HG03196 (cell line): ENCODE data around the gene FOXA3.
"Not testable (repeated sequence)": the region's sequence is repeated elsewhere in the genome, so short reads cannot be mapped to it uniquely, and the experiment has no call there.

ENCODE experiments used
- ATAC-seq: cut with Tn5 transposase; IDR thresholded peaks from one replicate; pipeline ENCODE4 v1.9.1; 2021; ENCODE audit not compliant: unreplicated experiment

The FOXA3 gene

GRCh38 chr19:45827459-45828093 lies 36.5 kb upstream of the FOXA3 start:
- ATAC-seq, result no peak

- ATAC-seq, result no peak
Observed at GRCh38 chr19:45828523-45828922, 35.6 kb upstream of the FOXA3 start.

DNA sequence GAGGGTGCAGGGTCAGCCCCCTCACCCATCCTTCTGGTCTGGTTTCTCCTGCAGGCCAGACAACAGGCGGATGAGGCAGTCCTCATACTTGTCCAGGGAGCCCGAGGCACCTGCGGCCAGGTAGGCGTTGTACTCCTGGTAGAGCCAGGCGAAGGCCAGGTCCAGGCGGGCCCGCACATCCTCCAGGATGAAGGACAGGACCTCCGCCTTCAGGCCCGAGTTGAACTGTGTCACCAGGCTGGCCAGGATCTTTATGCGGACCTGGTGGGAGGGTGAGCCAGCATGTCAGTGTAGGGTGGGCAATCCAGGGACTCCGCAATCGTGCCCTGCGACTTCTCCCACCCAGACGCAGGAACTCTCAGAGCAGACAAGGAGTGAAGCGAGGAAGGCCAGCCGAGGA lies 35.2 kb upstream of the FOXA3 start:
- ATAC-seq, result no peak

DNA sequence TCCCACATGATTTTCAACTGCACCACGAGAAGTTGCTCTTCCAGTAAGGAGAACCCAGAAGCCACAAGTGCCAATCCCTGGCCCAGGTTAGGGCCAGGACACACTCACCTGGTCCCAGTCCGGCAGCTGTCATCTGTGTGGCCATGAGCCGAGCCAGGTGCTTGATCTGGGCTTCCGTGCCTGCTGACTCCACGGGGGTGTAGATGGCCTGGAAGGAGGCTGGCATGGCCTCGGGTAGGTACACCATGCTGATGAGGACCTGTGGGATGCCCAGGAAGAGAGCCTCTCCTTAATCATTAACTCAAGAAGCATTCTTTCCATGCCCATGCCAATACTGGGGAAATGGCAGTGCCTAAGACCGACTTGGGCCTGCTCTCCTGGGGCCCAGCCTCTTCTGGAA lies 29.2 kb upstream of the FOXA3 start:
- no peak for ATAC-seq

DNA sequence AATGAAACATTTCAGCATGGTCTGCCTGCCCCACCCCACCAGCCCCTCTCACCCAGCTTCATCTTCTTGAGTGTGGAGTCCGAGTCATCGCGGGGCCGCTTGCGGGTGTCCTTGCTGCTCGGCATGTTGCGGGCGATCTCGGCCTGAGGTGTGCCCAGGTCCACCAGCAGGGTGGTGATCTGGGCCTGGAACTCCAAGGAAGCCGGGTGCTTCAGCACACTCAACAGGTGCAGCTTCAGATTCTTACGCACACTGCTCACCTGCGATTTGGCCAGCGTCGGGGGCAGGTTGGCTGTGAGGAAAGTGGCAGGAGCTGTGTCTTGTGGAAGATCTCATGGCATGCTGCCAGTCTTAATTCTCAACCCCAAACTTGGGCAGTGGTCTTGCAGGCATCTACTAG lies 21.9 kb upstream of the FOXA3 start:
- no peak for ATAC-seq

GRCh38 chr19:45847663-45848062 lies 16.5 kb upstream of the FOXA3 start:
- ATAC-seq, result no peak

GRCh38 chr19:45848922-45849321 lies 15.2 kb upstream of the FOXA3 start:
- no peak for ATAC-seq

DNA sequence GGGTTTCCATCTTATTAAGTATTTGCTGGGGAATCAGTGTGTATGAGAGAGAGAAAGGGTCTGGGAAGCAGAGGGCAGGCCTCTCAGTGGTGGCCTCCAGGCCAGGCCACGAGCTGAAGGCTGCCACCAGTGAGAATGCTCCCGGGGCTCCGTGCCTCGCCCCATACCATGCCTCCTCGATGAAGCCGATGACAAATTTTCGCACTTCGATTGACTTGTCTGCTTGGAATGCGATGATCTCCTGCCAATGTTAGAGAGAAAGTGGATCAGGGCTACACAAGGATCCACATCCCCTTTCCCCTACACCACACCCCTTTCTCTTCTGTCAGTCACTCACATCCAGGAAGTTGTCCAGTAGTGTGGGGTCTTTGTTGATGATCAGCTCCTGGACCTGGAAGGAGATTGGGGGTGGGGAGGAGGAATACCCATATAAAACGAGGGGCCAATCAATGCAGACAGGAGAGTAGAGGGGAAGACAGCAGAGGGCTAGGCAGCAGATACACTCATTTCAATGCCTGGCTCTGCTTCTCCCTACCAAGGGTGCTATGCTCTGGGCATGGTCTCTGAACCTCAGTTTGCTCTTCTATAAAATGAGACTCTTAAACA lies 11.9 kb upstream of the FOXA3 start:
- ATAC-seq, result no peak

DNA sequence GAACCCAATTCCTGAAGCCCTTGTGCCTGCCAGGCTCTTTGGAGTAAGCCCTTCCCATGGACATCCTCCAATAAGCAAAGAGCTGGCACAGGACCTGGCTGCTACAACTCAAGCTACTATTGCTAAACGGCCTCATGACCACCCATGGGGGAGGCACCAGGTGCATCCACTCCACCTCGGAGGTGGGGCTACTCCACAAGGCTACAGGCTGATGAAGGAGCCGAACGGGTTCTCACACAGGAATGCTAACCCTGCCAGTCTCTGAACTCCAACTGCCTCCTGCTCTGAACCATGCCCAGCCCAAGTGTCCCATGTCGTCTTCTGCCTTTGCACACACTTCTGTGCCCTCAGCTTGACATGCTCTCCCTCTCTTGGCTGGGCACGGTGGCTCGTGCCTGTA lies 11.1 kb upstream of the FOXA3 start:
- no peak for ATAC-seq

DNA sequence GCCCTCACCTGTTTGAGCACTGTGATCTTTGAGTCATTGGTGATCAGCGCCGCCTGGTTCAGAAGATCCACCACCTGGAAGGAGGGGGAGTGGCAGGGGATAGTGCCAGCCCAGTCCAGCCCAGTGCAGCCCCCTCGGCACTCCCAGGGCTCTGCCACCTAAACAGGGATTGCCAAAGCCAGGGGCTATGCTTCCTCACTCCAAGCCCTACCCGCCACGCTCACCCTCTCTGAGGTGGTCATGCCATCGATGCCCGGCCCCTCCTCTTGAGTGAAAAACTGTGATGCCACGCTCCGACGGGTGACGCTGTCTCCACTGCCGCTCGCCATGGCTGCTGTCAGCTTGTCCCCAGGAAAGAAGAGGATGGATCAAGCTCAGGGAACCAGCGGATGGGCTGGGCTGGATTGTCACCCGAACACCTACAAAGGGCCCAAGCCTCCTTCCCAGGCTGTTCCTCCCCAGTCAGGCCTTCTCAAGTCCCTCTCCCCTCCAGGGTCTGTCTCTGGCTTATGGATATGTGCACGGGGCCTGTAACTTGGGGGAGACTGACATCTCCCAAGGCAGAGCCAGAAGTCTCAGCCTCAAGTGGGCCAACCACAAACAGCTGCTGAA lies 9.9 kb upstream of the FOXA3 start:
- ATAC-seq, result no peak

GRCh38 chr19:45860359-45861259 lies 3.5 kb upstream of the FOXA3 start:
- no peak for ATAC-seq

- ATAC-seq, result no peak
Observed at GRCh38 chr19:45862271-45862563, 1.9 kb upstream of the FOXA3 start.

- ATAC-seq, result peak; percentile 84
Observed at GRCh38 chr19:45862564-45863334, 1.4 kb upstream of the FOXA3 start, which contains the start of gene SYMPK. Gene SYMPK (minus strand): TSS chr19:45863147. CDS start chr19:45854495, 8,652 bp downstream.

DNA sequence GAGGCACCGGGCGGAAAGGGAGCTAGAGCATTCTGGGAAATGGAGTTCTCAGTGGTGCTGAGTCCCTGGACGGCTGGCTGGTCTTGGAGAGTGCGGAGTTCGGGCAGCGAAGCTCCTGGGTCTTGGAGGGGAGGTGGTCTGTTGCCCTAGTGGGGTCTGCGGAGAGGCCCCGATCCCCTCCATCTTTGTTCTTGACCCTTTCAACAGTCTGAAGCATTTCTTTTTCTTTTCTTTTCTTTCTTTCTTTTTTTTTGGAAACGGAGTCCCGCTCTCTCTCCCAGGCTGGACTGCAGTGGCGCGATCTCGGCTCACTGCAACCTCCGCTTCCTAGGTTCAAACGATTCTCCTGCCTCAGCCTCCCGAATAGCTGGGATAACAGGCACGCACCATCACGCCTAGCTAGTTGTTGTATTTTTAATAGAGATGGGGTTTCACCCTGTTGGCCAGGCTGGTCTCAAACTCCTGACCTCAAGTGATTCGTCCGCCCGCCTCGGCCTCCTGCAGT lies 739 bp upstream of the FOXA3 start:
- ATAC-seq, result no peak

DNA sequence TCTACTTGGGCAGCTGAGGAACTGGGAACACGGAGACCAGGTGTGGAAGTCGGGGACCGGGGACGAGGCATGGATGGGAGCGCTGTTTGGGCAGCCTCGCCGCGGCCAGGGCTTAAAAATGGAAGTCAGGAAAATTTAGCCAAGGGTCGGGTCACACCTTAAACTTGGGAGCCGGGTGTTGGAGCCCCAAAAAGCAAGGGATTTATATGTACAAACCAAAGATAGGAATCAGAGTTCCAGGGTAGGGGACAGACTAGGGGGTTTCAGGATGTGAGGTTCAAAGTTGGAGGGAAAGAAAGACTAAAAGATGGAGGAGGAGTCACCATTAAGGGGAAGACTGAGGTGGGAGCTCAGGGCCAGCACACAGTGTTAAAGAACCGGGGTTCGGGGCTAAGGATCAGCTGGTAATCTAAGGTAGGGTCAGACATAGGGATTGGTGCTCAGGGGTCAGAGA lies 530 bp downstream of the FOXA3 start:
- no peak for ATAC-seq

DNA sequence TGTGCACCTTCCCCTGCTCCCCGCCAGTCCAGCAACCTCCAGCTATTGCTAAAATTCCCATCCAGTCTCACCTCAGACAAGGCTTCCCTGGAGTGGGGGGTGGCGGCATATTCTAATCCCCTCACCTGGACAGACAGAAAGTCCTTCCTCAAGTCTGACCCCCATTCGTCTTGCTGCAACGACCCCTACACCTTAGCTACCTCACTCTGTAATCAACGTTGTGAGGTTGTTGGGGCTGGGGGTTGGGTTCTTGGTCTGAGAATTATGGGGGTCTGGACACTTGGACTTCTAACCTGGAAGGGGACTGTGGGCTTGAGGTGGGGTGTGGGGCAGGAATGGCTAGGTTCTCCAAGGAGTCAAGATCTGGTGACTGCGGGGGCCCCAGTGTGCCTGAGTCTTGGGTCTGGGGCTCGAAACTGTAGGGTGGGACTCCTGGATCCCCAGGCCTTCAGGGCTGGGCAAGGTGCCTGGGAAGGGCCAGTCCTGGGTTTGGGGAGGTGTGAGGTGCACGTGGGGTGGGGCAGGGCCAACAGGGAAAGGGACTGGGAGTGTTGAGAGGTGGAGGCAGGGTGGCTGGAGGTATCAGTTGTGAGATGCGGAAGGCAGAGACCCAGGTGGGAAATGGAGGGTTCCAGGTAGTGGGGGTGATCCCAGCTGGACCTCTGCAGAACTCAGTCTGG lies 1.3 kb downstream of the FOXA3 start:
- no peak for ATAC-seq

DNA sequence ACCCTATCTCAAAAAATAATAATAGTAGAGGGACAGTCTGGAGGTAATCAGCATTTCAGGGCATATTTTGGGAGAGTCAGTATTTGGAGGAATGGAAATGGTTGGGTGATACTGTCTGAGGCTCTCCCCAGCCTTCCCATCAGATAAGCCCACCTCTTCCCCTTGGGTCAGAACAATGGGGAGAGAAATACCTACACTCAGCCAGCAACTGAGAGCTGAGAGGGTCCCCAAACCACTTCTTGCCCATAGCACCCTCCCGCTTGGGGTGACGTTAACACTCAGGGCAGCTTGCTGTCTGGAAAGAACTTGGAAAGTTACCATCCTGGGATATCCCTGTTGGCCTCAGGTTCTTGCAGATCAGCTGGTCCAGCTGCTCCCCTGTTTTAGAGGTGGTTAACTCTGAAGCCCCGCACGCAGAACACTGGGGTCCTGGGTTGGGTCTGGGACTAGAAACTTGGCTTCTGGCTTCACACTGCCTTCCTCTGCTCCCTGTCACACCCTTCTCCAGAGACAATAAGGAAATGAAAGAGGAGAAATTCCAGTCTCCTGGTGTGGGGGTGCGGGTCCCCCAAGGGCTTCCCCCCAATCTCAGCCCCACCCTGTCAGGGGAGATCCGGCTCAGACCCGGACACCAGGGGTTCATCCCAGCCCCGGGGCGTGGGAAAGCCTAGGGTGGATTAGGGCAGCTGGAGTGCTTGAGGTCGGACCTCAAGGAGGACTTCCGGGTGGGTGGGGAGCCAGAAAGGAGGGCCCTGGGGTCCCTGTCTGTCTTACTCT lies 2.5 kb downstream of the FOXA3 start:
- ATAC-seq, result no peak

- ATAC-seq, result not testable (repeated sequence)
Observed at GRCh38 chr19:45867241-45867640, 3.1 kb downstream of the FOXA3 start.

DNA sequence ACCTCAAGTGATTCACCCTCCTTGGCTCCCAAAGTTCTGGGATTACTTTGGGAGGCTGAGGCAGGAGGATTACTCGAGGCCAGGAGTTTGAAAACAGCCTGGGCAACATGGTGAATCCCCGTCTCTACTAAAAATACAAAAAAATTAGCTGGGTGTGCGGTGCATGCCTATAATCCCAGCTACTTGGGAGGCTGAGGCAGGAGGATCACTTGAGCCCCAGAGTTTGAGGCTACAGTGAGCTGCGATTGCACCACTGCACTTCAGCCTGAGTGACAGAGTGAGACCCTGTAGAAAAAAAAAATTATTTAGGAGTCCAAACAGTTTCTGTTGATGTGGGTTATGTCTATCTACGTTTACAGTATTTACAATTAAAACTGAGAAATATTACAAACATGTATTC lies 6.7 kb downstream of the FOXA3 start:
- no peak for ATAC-seq
